Ascending aorta (tissue), 2 donors: Measurements from ENCODE around the gene VSIG10L2. TPM values are rescaled to one million over a fixed set of nuclear protein-coding genes. Genes with fewer than 3 reads are reported as not detected.
"Not testable (repeated sequence)": the region's sequence is repeated elsewhere in the genome, so short reads cannot be mapped to it uniquely, and the experiment has no call there.

Experiments
- DNase-seq, 2 donors: peaks; one replicate each; pipeline ENCODE4 v3.0.0-alpha.2; 2019; ENCODE audit warnings: low spot score in 2 of 2
- H3K27ac ChIP-seq, 2 donors: fragments of 200-600 bp; sonication (generic); one replicate each; pipeline ENCODE4 v1.5.1; 2016 to 2017; ENCODE audit warnings: mild to moderate bottlenecking in 1 of 2
- H3K27me3 ChIP-seq: fragments of 200-600 bp; sonication (generic); one replicate; pipeline ENCODE4 v1.5.1; 2017
- H3K36me3 ChIP-seq, 2 donors: fragments of 200-600 bp; sonication (generic); one replicate each; pipeline ENCODE4 v1.5.1; 2016
- H3K4me1 ChIP-seq, 2 donors: fragments of 200-600 bp; sonication (generic); one replicate each; pipeline ENCODE4 v1.5.1; 2016 to 2017; ENCODE audit warnings: mild to moderate bottlenecking in 1 of 2
- H3K4me3 ChIP-seq, 2 donors: fragments of 200-600 bp; sonication (generic); one replicate each; pipeline ENCODE4 v1.5.1; 2016 to 2017; ENCODE audit warnings: mild to moderate bottlenecking in 1 of 2
- H3K9me3 ChIP-seq, 2 donors: fragments of 200-600 bp; sonication (generic); one replicate each; pipeline ENCODE4 v1.5.1; 2016
- CTCF ChIP-seq, 3 experiments: fragments of 200-600 bp in 2 of 3; fragments of 450-650 bp in 1 of 3; sonication (generic) in 2 of 3; IDR thresholded peaks; one replicate each; pipeline ENCODE4 v1.5.1; 2016 to 2019; ENCODE audit warnings: antibody characterized with exemption in 3 of 3, mild to moderate bottlenecking in 1 of 3, moderate library complexity in 1 of 3
- intact Hi-C: fragments of 100-400 bp; cut with DNase I; formaldehyde crosslinking; loops from one replicate; pipeline ENCODE4 v1.15.1; 2023
- total RNA-seq: library from RNA; depleted of rRNA; stranded (reverse); fragments of >200 nt; gene quantifications from one replicate; pipeline ENCODE4 v1.1.0, GENCODE V29; 2016

VSIG10L2 gene
- total RNA-seq, 1 donor from 2014 or later, result not detected

- Histone ChIP-seq H3K27ac (no peak overlapping the region), H3K4me3 (no peak overlapping the region), H3K36me3 (no peaks in the 10 kb centered on the region), H3K4me1 (no peaks in the 10 kb centered on the region), H3K27me3 (no peaks in the 10 kb centered on the region), H3K9me3 (no peaks in the 10 kb centered on the region)
- DNase-seq, result no peak
- intact Hi-C loops, result no loop called here
- no peak for TF ChIP-seq CTCF (IDR thresholded peaks at IDR 0.05)
These were observed 34.6 kb downstream of the VSIG10L2 start for GRCh38 chr11:125980436-125980835.

- no peak overlapping the region for H3K27ac ChIP-seq
- no peaks in the 10 kb centered on the region for H3K36me3 ChIP-seq
- no peak overlapping the region for H3K4me3 ChIP-seq
- H3K27me3 ChIP-seq, result no peaks in the 10 kb centered on the region
- intact Hi-C loops, result no loop called here
- no peak for DNase-seq
- H3K9me3 ChIP-seq, result no peaks in the 10 kb centered on the region
- TF ChIP-seq CTCF (IDR thresholded peaks at IDR 0.05), result no peak
- no peaks in the 10 kb centered on the region for H3K4me1 ChIP-seq
These were observed 36.5 kb downstream of the VSIG10L2 start for GRCh38 chr11:125982348-125982730.

DNA sequence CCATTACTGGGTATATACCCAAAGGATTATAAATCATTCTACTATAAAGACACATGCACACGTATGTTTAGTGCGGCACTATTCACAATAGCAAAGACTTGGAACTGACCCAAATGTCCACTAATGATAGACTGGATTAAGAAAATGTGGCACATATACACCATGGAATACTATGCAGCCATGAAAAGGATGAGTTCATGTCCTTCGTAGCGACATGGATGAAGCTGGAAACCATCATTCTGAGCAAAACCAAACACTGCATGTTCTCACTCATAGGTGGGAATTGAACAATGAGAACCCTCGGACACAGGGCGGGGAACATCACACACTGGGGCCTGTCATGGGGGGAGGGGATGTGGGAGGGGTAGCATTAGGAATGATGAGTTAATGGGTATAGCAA, 40.1 kb downstream of the VSIG10L2 start:
- DNase-seq, intact Hi-C loops, H3K27ac ChIP-seq, H3K27me3 ChIP-seq, H3K4me1 ChIP-seq, H3K4me3 ChIP-seq, H3K9me3 ChIP-seq, H3K36me3 ChIP-seq: not testable (repeated sequence)

DNA sequence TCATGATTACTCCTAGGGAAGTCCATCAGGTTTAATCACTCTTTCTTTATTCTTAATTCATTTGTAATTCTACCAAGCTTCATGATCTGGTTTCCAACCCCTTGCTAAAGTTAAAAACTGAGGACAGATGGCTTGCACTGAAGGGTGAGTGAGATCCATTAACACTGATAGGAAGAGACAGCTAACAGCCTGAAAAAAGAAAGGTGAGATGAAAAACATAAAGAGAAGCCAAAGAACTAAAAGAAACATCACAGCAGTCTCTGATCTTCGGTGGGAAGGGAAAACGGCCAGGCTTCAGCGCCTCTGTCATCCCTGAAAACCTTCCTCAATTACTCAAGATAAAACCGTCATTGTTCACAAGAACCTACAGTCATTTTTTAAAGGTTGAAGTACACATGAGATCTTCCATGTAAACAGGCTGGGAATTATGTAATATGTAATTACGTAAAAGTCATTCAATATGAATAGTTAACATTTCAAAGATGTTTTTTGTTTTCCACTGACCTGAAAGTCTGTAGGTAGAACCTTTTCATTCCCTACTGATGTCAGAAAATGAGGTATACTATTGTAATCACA, 41.3 kb downstream of the VSIG10L2 start:
- Histone ChIP-seq H3K27me3 (no peaks in the 10 kb centered on the region), H3K4me3 (no peak overlapping the region), H3K4me1 (no peaks in the 10 kb centered on the region), H3K9me3 (no peaks in the 10 kb centered on the region), H3K27ac (no peak overlapping the region), H3K36me3 (no peaks in the 10 kb centered on the region)
- TF ChIP-seq CTCF (IDR thresholded peaks at IDR 0.05), result no peak
- intact Hi-C loops, result no loop called here
- no peak for DNase-seq

DNA sequence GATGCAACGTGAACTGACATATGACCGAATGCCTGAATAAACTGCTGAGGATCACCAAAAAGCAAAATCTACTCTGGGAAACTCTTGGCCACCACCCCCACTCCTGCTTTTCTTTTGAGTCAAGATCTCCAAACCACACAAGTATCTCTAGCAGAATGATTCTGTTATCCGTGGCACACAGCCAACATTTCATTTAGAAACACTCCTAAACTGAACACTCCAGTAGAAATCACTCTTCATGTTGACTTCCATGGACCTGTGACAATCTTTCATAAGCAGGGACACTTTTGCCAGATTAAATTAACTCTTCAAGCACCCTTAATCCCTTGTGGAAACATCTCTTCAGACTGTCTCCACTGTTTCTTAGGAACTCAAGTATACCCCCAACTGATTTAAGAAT, 44.4 kb downstream of the VSIG10L2 start:
- no peak for TF ChIP-seq CTCF (IDR thresholded peaks at IDR 0.05)
- H3K27me3 ChIP-seq, result no peaks in the 10 kb centered on the region
- intact Hi-C loops, result no loop called here
- H3K36me3 ChIP-seq, result peaks cover 0 to 14% of the 10 kb centered on the region in 2 donors
- H3K4me3 ChIP-seq, result no peak overlapping the region
- no peak for DNase-seq
- H3K27ac ChIP-seq, result no peak overlapping the region
- H3K9me3 ChIP-seq, result no peaks in the 10 kb centered on the region
- no peaks in the 10 kb centered on the region for H3K4me1 ChIP-seq

DNA sequence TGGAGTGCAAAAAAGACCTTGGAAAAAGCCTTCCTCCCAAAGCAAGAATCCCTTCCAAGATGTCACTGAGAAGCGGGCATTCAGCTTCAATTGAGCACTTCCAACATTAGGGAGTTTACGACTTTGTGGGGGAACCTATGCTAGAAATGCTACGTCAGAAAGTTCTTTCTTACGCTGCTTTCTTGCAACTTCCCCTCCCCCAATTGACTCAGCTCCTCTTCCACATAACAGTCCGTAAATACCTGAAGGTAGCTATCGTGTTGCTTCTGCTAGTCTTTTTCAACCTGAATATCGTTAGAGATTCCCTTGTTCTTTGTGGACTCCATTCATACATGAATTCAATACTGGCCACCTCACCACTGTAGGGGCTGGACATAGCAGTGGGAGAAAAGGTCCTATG, 47.0 kb downstream of the VSIG10L2 start:
- TF ChIP-seq CTCF (IDR thresholded peaks at IDR 0.05), result no peak
- Histone ChIP-seq H3K27ac (no peak overlapping the region), H3K36me3 (peaks cover 0 to 20% of the 10 kb centered on the region in 2 donors), H3K9me3 (no peaks in the 10 kb centered on the region), H3K4me3 (no peak overlapping the region), H3K4me1 (no peaks in the 10 kb centered on the region), H3K27me3 (no peaks in the 10 kb centered on the region)
- DNase-seq, result no peak
- intact Hi-C loops, result no loop called here
